HEK293 (cell line): ENCODE data around the gene SNX10.

Experiments
- CTCF ChIA-PET: fragments of 350-600 bp; formaldehyde crosslinking; extraction: SDS; loops from one replicate; lab custom pipeline; 2021; ENCODE audit warnings: antibody characterized with exemption; lab: Yijun Ruan, JAX
- POLR2A ChIA-PET: fragments of 300-600 bp; formaldehyde crosslinking; extraction: SDS; loops from one replicate; lab custom pipeline; 2020; ENCODE audit warnings: antibody characterized with exemption, inconsistent platforms; lab: Yijun Ruan, JAX
- H3K27ac ChIP-seq: fragments of 200-500 bp; sonication (Bioruptor generic); 2 replicates; pipeline ENCODE4 v1.5.1; 2014; ENCODE audit warnings: low read depth, low read length, control low read depth, inconsistent platforms; ENCODE audit errors: extremely low read depth
- H3K36me3 ChIP-seq, 2 experiments: fragments of 200-500 bp in 1 of 2; sonication (Bioruptor generic) in 1 of 2; 1 replicate in 1 of 2; 2 replicates in 1 of 2; pipeline ENCODE4 v1.5.1; 2014 to 2017; ENCODE audit warnings: inconsistent platforms in 2 of 2, low read length in 2 of 2; ENCODE audit not compliant: control insufficient read depth in 2 of 2, insufficient read depth in 1 of 2
- H3K4me1 ChIP-seq: fragments of 200-500 bp; sonication (Bioruptor generic); 2 replicates; pipeline ENCODE4 v1.5.1; 2014; ENCODE audit warnings: mild to moderate bottlenecking, low read length, inconsistent platforms; ENCODE audit not compliant: control insufficient read depth, insufficient read depth
- H3K4me3 ChIP-seq: 2 replicates; pipeline ENCODE4 v1.5.1; 2011; ENCODE audit warnings: low read depth, mild to moderate bottlenecking, control low read depth, low read length, moderate library complexity
- H3K9me3 ChIP-seq: fragments of 200-500 bp; sonication (Bioruptor generic); 2 replicates; pipeline ENCODE4 v1.5.1; 2014; ENCODE audit warnings: low read depth, low read length, inconsistent platforms; ENCODE audit not compliant: control insufficient read depth, insufficient read depth
- ELK4 ChIP-seq: IDR thresholded peaks from 2 replicates; pipeline ENCODE4 v1.6.1; 2011; ENCODE audit warnings: mild to moderate bottlenecking, low read depth, low read length, borderline replicate concordance
- GLIS2 ChIP-seq: fragments of 450-650 bp; formaldehyde crosslinking; IDR thresholded peaks from 2 replicates; pipeline ENCODE4 v1.5.1; 2016; ENCODE audit warnings: missing biosample characterization, missing genetic modification characterization
- KLF17 ChIP-seq: fragments of 450-650 bp; formaldehyde crosslinking; IDR thresholded peaks from 2 replicates; pipeline ENCODE4 v1.5.1; 2016; ENCODE audit warnings: missing biosample characterization, missing genetic modification characterization
- KLF9 ChIP-seq: fragments of 450-650 bp; formaldehyde crosslinking; IDR thresholded peaks from 2 replicates; pipeline ENCODE4 v1.5.1; 2016; ENCODE audit warnings: missing biosample characterization, missing genetic modification characterization, low read depth
- REPIN1 ChIP-seq: fragments of 450-650 bp; formaldehyde crosslinking; IDR thresholded peaks from 2 replicates; pipeline ENCODE4 v1.5.1; 2017; ENCODE audit warnings: missing biosample characterization, missing genetic modification characterization, low read depth
- SALL2 ChIP-seq: fragments of 450-650 bp; formaldehyde crosslinking; IDR thresholded peaks from 2 replicates; pipeline ENCODE4 v1.5.0; 2017; ENCODE audit warnings: missing biosample characterization, mild to moderate bottlenecking, missing genetic modification characterization, borderline replicate concordance
- SCRT1 ChIP-seq: fragments of 450-650 bp; formaldehyde crosslinking; IDR thresholded peaks from 2 replicates; pipeline ENCODE4 v1.5.1; 2016; ENCODE audit warnings: missing biosample characterization, missing genetic modification characterization, borderline replicate concordance
- WT1 ChIP-seq: fragments of 450-650 bp; formaldehyde crosslinking; IDR thresholded peaks from 2 replicates; pipeline ENCODE4 v1.5.1; 2016; ENCODE audit warnings: missing biosample characterization, missing genetic modification characterization
- YY2 ChIP-seq: fragments of 450-650 bp; formaldehyde crosslinking; IDR thresholded peaks from 2 replicates; pipeline ENCODE4 v1.5.1; 2016; ENCODE audit warnings: missing biosample characterization, missing genetic modification characterization
- ZBTB48 ChIP-seq: fragments of 450-650 bp; formaldehyde crosslinking; IDR thresholded peaks from 2 replicates; pipeline ENCODE4 v1.5.1; 2016; ENCODE audit warnings: missing biosample characterization, missing genetic modification characterization
- ZBTB8A ChIP-seq: fragments of 450-650 bp; formaldehyde crosslinking; IDR thresholded peaks from 2 replicates; pipeline ENCODE4 v1.5.1; 2016; ENCODE audit warnings: missing biosample characterization, missing genetic modification characterization
- ZNF311 ChIP-seq: fragments of 450-650 bp; formaldehyde crosslinking; IDR thresholded peaks from 2 replicates; pipeline ENCODE4 v1.5.1; 2017; ENCODE audit warnings: missing biosample characterization, missing genetic modification characterization, borderline replicate concordance
- ZNF335 ChIP-seq: fragments of 450-650 bp; formaldehyde crosslinking; conservative IDR thresholded peaks from 2 replicates; pipeline ENCODE4 v1.5.1; 2016; ENCODE audit warnings: missing biosample characterization, missing genetic modification characterization
- ZNF433 ChIP-seq: fragments of 450-650 bp; formaldehyde crosslinking; IDR thresholded peaks from 2 replicates; pipeline ENCODE4 v1.5.1; 2016; ENCODE audit warnings: missing biosample characterization, missing genetic modification characterization, low read depth
- ZNF548 ChIP-seq: fragments of 450-650 bp; formaldehyde crosslinking; IDR thresholded peaks from 2 replicates; pipeline ENCODE4 v1.5.1; 2016; ENCODE audit warnings: missing biosample characterization, missing genetic modification characterization
- ZNF558 ChIP-seq: fragments of 450-650 bp; formaldehyde crosslinking; IDR thresholded peaks from 2 replicates; pipeline ENCODE4 v1.5.1; 2016; ENCODE audit warnings: missing biosample characterization, missing genetic modification characterization
- ZNF654 ChIP-seq: fragments of 450-650 bp; formaldehyde crosslinking; IDR thresholded peaks from 2 replicates; pipeline ENCODE4 v1.5.1; 2016; ENCODE audit warnings: low read depth, missing biosample characterization, missing genetic modification characterization
- ZNF791 ChIP-seq: fragments of 450-650 bp; formaldehyde crosslinking; IDR thresholded peaks from 2 replicates; pipeline ENCODE4 v1.5.1; 2016; ENCODE audit warnings: missing biosample characterization, missing genetic modification characterization
- ZNF837 ChIP-seq: fragments of 450-650 bp; formaldehyde crosslinking; IDR thresholded peaks from 2 replicates; pipeline ENCODE4 v1.5.1; 2016; ENCODE audit warnings: missing biosample characterization, missing genetic modification characterization

Gene SNX10

GRCh38 chr7:26305869-26306665 is 14.4 kb downstream of the SNX10 start:
- no peak overlapping the region for H3K4me3 ChIP-seq
- no peaks in the 10 kb centered on the region for H3K9me3 ChIP-seq
- no peak overlapping the region for H3K27ac ChIP-seq
- ChIA-PET POLR2A (no interaction called here), CTCF (no interaction called here)
- TF ChIP-seq KLF9 (tag by site-specific recombination) = no peak
- no peak for TF ChIP-seq ELK4
- TF ChIP-seq SALL2 (tag by site-specific recombination) = no peak
- no peak for TF ChIP-seq GLIS2 (tag by site-specific recombination)
- TF ChIP-seq ZNF311 = no peak
- no peak for TF ChIP-seq ZNF837 (tag by site-specific recombination)
- TF ChIP-seq ZBTB48 (tag by site-specific recombination) = no peak
- no peak for TF ChIP-seq REPIN1 (tag by site-specific recombination)
- H3K4me1 ChIP-seq = no peaks in the 10 kb centered on the region
- H3K36me3 ChIP-seq = peaks cover 2 to 3% of the 10 kb centered on the region in 2 experiments; a peak in 2 of 3 replicates

GRCh38 chr7:26306790-26307189 is 15.1 kb downstream of the SNX10 start:
- H3K36me3 ChIP-seq = peaks cover 2 to 3% of the 10 kb centered on the region in 2 experiments; a peak in 2 of 3 replicates
- CTCF ChIA-PET = interaction anchor here (0.6 to 0.7 kb wide), 2 partner anchors 52 to 57 kb away, joined by 3 read pairs; no protein-coding TSS in a partner anchor
- no peaks in the 10 kb centered on the region for H3K4me1 ChIP-seq
- POLR2A ChIA-PET = no interaction called here
- no peak overlapping the region for H3K27ac ChIP-seq
- H3K9me3 ChIP-seq = no peaks in the 10 kb centered on the region
- TF ChIP-seq KLF17 (tag by site-specific recombination) (no peak), ZNF433 (tag by site-specific recombination) (no peak), YY2 (tag by site-specific recombination) (no peak), ZNF558 (no peak), ZNF335 (no peak), ZBTB8A (no peak), ZNF791 (tag by site-specific recombination) (no peak), ZNF654 (tag by site-specific recombination) (no peak), SCRT1 (tag by site-specific recombination) (no peak)
- H3K4me3 ChIP-seq = no peak overlapping the region

- H3K4me1 ChIP-seq = no peaks in the 10 kb centered on the region
- no peak overlapping the region for H3K27ac ChIP-seq
- no peaks in the 10 kb centered on the region for H3K9me3 ChIP-seq
- POLR2A ChIA-PET = no interaction called here
- CTCF ChIA-PET = interaction anchor here (0.6 to 0.7 kb wide), 3 partner anchors 51 to 843 kb away, joined by 3 read pairs; no protein-coding TSS in a partner anchor
- TF ChIP-seq WT1 (tag by site-specific recombination) (peak; percentile 40; the same call in 1 of the 2 replicates), ZNF548 (tag by site-specific recombination) (no peak)
- H3K4me3 ChIP-seq = no peak overlapping the region
- H3K36me3 ChIP-seq = peaks cover 2 to 3% of the 10 kb centered on the region in 2 experiments; a peak in 2 of 3 replicates
Measured at GRCh38 chr7:26307226-26307625, 15.6 kb downstream of the SNX10 start.
